Right atrium auricular region (tissue), 2 donors: ENCODE measurements around the gene PCDHGC4. TPM values are rescaled to one million over a fixed set of nuclear protein-coding genes. Genes with fewer than 3 reads are reported as not detected.

ENCODE experiments used
- DNase-seq: peaks from one replicate; pipeline ENCODE4 v3.0.0-alpha.2; 2019; ENCODE audit warnings: low spot score
- H3K27ac ChIP-seq, 2 donors: fragments of 200-600 bp; sonication (generic); 1 replicate in 1 of 2; 2 replicates in 1 of 2; pipeline ENCODE4 v1.5.1; 2016 to 2019
- H3K27me3 ChIP-seq, 2 donors: fragments of 200-600 bp; sonication (generic); one replicate each; pipeline versions ENCODE4 v1.5.1 to v1.6.0; 2017 to 2019
- H3K36me3 ChIP-seq: fragments of 200-600 bp; sonication (generic); one replicate; pipeline ENCODE4 v1.5.1; 2016
- H3K4me1 ChIP-seq, 2 donors: fragments of 200-600 bp; sonication (generic); one replicate each; pipeline versions ENCODE4 v1.5.1 to v1.6.0; 2017 to 2019
- H3K4me3 ChIP-seq, 2 donors: fragments of 200-600 bp; sonication (generic); 1 replicate in 1 of 2; 2 replicates in 1 of 2; pipeline ENCODE4 v1.5.1; 2017 to 2019; ENCODE audit warnings: mild to moderate bottlenecking in 1 of 2, moderate library complexity in 1 of 2
- H3K9me3 ChIP-seq, 2 donors: fragments of 200-600 bp; sonication (generic); one replicate each; pipeline ENCODE4 v1.5.1; 2019
- CTCF ChIP-seq, 2 donors: fragments of 200-600 bp; sonication (generic); IDR thresholded peaks; one replicate each; pipeline ENCODE4 v1.5.1; 2019; ENCODE audit warnings: antibody characterized with exemption in 2 of 2
- total RNA-seq, 2 donors: library from RNA; depleted of rRNA; stranded (reverse); fragments of >200 nt; gene quantifications; one replicate each; pipeline ENCODE4 v1.1.0, GENCODE V29; 2016

The PCDHGC4 gene
- total RNA-seq, 2 donors from 2014 or later: 1.5 to 1.7 TPM

GRCh38 chr5:141490771-141491170 is 5.9 kb downstream of the PCDHGC4 start:
- peaks cover 19% of the 10 kb centered on the region for H3K36me3 ChIP-seq
- peaks cover 0 to 38% of the 10 kb centered on the region in 2 donors for H3K4me1 ChIP-seq
- no peak overlapping the region for H3K4me3 ChIP-seq
- no peaks in the 10 kb centered on the region for H3K9me3 ChIP-seq
- no peak for DNase-seq
- TF ChIP-seq CTCF (IDR thresholded peaks at IDR 0.05): no peak
- no peak overlapping the region for H3K27ac ChIP-seq
- no peaks in the 10 kb centered on the region for H3K27me3 ChIP-seq

- peaks cover 19% of the 10 kb centered on the region for H3K36me3 ChIP-seq
- H3K4me1 ChIP-seq: peaks cover 0 to 38% of the 10 kb centered on the region in 2 donors
Observed at GRCh38 chr5:141491323-141492167, 6.7 kb downstream of the PCDHGC4 start.

GRCh38 chr5:141492168-141492885 is 7.5 kb downstream of the PCDHGC4 start:
- Histone ChIP-seq H3K27ac (no peak overlapping the region), H3K4me1 (peaks cover 0 to 38% of the 10 kb centered on the region in 2 donors)

More at GRCh38 chr5:141491323-141492167, 6.7 kb downstream of the PCDHGC4 start:
- no peaks in the 10 kb centered on the region for H3K9me3 ChIP-seq
- no peak overlapping the region for H3K27ac ChIP-seq
- no peak for DNase-seq
- no peak for TF ChIP-seq CTCF (IDR thresholded peaks at IDR 0.05)
- no peak overlapping the region for H3K4me3 ChIP-seq
- H3K27me3 ChIP-seq: no peaks in the 10 kb centered on the region

GRCh38 chr5:141493500-141494422 is 8.9 kb downstream of the PCDHGC4 start:
- TF ChIP-seq CTCF (IDR thresholded peaks at IDR 0.05): no peak
- Histone ChIP-seq H3K9me3 (no peaks in the 10 kb centered on the region), H3K4me1 (peaks cover 0 to 38% of the 10 kb centered on the region in 2 donors), H3K27me3 (no peaks in the 10 kb centered on the region), H3K36me3 (peaks cover 19% of the 10 kb centered on the region), H3K4me3 (no peak overlapping the region), H3K27ac (peak overlapping the region in 1 of 2 donors; percentile 43)
- DNase-seq: no peak

More at GRCh38 chr5:141492168-141492885, 7.5 kb downstream of the PCDHGC4 start:
- H3K9me3 ChIP-seq: no peaks in the 10 kb centered on the region
- peaks cover 19% of the 10 kb centered on the region for H3K36me3 ChIP-seq
- no peak overlapping the region for H3K4me3 ChIP-seq
- no peaks in the 10 kb centered on the region for H3K27me3 ChIP-seq
- no peak for DNase-seq
- no peak for TF ChIP-seq CTCF (IDR thresholded peaks at IDR 0.05)

GRCh38 chr5:141494761-141495452 is 10.1 kb downstream of the PCDHGC4 start:
- no peak for DNase-seq
- H3K36me3 ChIP-seq: peaks cover 15% of the 10 kb centered on the region
- peaks cover 0 to 29% of the 10 kb centered on the region in 2 donors for H3K4me1 ChIP-seq

More at GRCh38 chr5:141494761-141495452, 10.1 kb downstream of the PCDHGC4 start:
- no peak overlapping the region for H3K4me3 ChIP-seq
- no peaks in the 10 kb centered on the region for H3K9me3 ChIP-seq
- no peak for TF ChIP-seq CTCF (IDR thresholded peaks at IDR 0.05)
- no peaks in the 10 kb centered on the region for H3K27me3 ChIP-seq
- peak overlapping the region; percentile 24 to 43 for H3K27ac ChIP-seq
